Transverse colon (tissue), 4 donors: Measurements from ENCODE around the gene ZNF496. TPM values are rescaled to one million over a fixed set of nuclear protein-coding genes. Genes with fewer than 3 reads are reported as not detected.
"Not testable (repeated sequence)": the region's sequence is repeated elsewhere in the genome, so short reads cannot be mapped to it uniquely, and the experiment has no call there.

Experiments
- DNase-seq: peaks from one replicate; pipeline ENCODE4 v3.0.0-alpha.2; 2019
- H3K27ac ChIP-seq, 4 donors: fragments of 200-600 bp; sonication (generic); 2 replicates each; pipeline ENCODE4 v1.5.1; 2016 to 2018; ENCODE audit warnings: inconsistent platforms in 4 of 4
- H3K27me3 ChIP-seq: fragments of 200-600 bp; sonication (generic); 2 replicates; pipeline ENCODE4 v1.5.1; 2017; ENCODE audit warnings: inconsistent platforms
- H3K36me3 ChIP-seq, 4 donors: fragments of 200-600 bp; sonication (generic); 2 replicates each; pipeline ENCODE4 v1.5.1; 2017 to 2019; ENCODE audit warnings: inconsistent platforms in 4 of 4
- H3K4me1 ChIP-seq, 4 donors: fragments of 200-600 bp; sonication (generic); 2 replicates each; pipeline ENCODE4 v1.5.1; 2017 to 2020; ENCODE audit warnings: inconsistent platforms in 4 of 4
- H3K4me3 ChIP-seq, 4 donors: fragments of 200-600 bp; sonication (generic); 1 replicate in 1 of 4; 2 replicates in 3 of 4; pipeline versions ENCODE4 v1.5.1 to v1.6.1; 2017 to 2019; ENCODE audit warnings: inconsistent platforms in 4 of 4
- H3K9me3 ChIP-seq, 2 donors: fragments of 200-600 bp; sonication (generic); 2 replicates each; pipeline ENCODE4 v1.5.1; 2017 to 2019; ENCODE audit warnings: inconsistent platforms in 2 of 2
- CTCF ChIP-seq, 5 experiments: fragments of 200-600 bp in 3 of 5; fragments of 450-650 bp in 2 of 5; sonication (generic) in 3 of 5; IDR thresholded peaks; 1 replicate in 2 of 5; 2 replicates in 3 of 5; pipeline ENCODE4 v1.5.1; 2016 to 2017; ENCODE audit warnings: antibody characterized with exemption in 5 of 5, inconsistent platforms in 3 of 5, mild to moderate bottlenecking in 2 of 5, moderate library complexity in 1 of 5
- EP300 ChIP-seq: sonication (generic); formaldehyde crosslinking; IDR thresholded peaks from one replicate; pipeline ENCODE4 v1.6.1; 2017; ENCODE audit warnings: antibody characterized with exemption, low read depth
- POLR2A ChIP-seq: fragments of 450-650 bp; IDR thresholded peaks from one replicate; pipeline ENCODE4 v1.6.1; 2016; ENCODE audit warnings: antibody characterized with exemption, mild to moderate bottlenecking, moderate library complexity
- POLR2AphosphoS5 ChIP-seq, 3 donors: sonication (generic); formaldehyde crosslinking; IDR thresholded peaks; one replicate each; pipeline ENCODE4 v1.6.1; 2016; ENCODE audit warnings: antibody characterized with exemption in 3 of 3
- WGBS, 2 donors: methylation state at CpG; one replicate each; pipeline ENCODE4 v1.1.5; 2018; ENCODE audit warnings: low coverage in 1 of 2; 5-methylcytosine and 5-hydroxymethylcytosine counted together
- in situ Hi-C, 4 donors: fragments of 200-750 bp; cut with MboI; loops; one replicate each; pipeline versions ENCODE4 v1.15.0 to v1.15.1; 2017; ENCODE audit warnings: low sequenced_read_pairs in 3 of 4, low pct_ligation_motif_present in 1 of 4, low pct_unique_long_range_greater_than_20kb in 1 of 4
- intact Hi-C: fragments of 100-400 bp; cut with DNase I; formaldehyde crosslinking; loops from one replicate; pipeline ENCODE4 v1.15.1; 2023; ENCODE audit warnings: low total_unique reads
- total RNA-seq, 4 donors: library from RNA; depleted of rRNA; stranded (reverse); fragments of >200 nt; gene quantifications; one replicate each; pipeline ENCODE4 v1.1.0, GENCODE V29; 2016

ZNF496 gene
- 10 to 100 TPM; 12.4 to 35.8 (median 28.7) TPM for total RNA-seq

GRCh38 chr1:247331525-247332214 lies at the start of gene ZNF496:
TSS of gene ZNF496 (minus strand) at chr1:247331867. CDS start at chr1:247329578, 2,289 bp downstream.
- peaks cover 8 to 25% (median 19%) of the 10 kb centered on the region in 4 donors for H3K4me1 ChIP-seq
- DNase-seq = peak; percentile 80
- no peaks in the 10 kb centered on the region for H3K9me3 ChIP-seq
- intact Hi-C loops (loop anchor here (2.0 kb wide), 1 partner anchor 253 kb away; the partner anchor contains the start of gene ZNF670), in situ Hi-C loops (no loop called here)
- 3% methylated on average over 8 of the region's 93 CpGs; no CpG with 5 or more reads in 1 of the 2 donors for whole genome bisulfite sequencing, 2 donors
- no peaks in the 10 kb centered on the region for H3K36me3 ChIP-seq
- H3K27ac ChIP-seq = peak within 1 kb of the TSS; percentile 93 to 98 (median 96)
- peak in 1 of 3 donors; percentile 34 for TF ChIP-seq POLR2AphosphoS5 (IDR thresholded peaks at IDR 0.05)
- peak; percentile 52 for TF ChIP-seq POLR2A
- no peak for TF ChIP-seq CTCF (IDR thresholded peaks at IDR 0.05)
- H3K27me3 ChIP-seq = no peaks in the 10 kb centered on the region
- H3K4me3 ChIP-seq = peak within 1 kb of the TSS; percentile 88 to 99 (median 96)

GRCh38 chr1:247378334-247379073 lies 46.8 kb upstream of the ZNF496 start:
- Histone ChIP-seq H3K36me3 (no peaks in the 10 kb centered on the region), H3K9me3 (no peaks in the 10 kb centered on the region), H3K4me3 (no peak overlapping the region), H3K4me1 (no peaks in the 10 kb centered on the region), H3K27me3 (no peaks in the 10 kb centered on the region), H3K27ac (no peak overlapping the region)
- 85 to 87% methylated on average over 7 to 20 of the region's 20 CpGs for WGBS, 2 donors
- intact Hi-C loops = no loop called here
- no peak for DNase-seq
- in situ Hi-C loops = loop anchor here in 1 of 4 donors (25.0 kb wide), 1 partner anchor 109 kb away; no protein-coding TSS in a partner anchor
- TF ChIP-seq EP300 (no peak), CTCF (IDR thresholded peaks at IDR 0.05) (no peak), POLR2AphosphoS5 (IDR thresholded peaks at IDR 0.05) (no peak), POLR2A (no peak)

GRCh38 chr1:247377656-247378055 lies 46.0 kb upstream of the ZNF496 start:
- DNase-seq, H3K36me3 ChIP-seq, H3K9me3 ChIP-seq, H3K27ac ChIP-seq, H3K4me1 ChIP-seq, H3K4me3 ChIP-seq, H3K27me3 ChIP-seq, intact Hi-C loops: not testable (repeated sequence)
- WGBS, 2 donors = 75 to 79% methylated on average over 6 to 7 of the region's 7 CpGs
- in situ Hi-C loops = loop anchor here in 1 of 4 donors (25.0 kb wide), 1 partner anchor 110 kb away; no protein-coding TSS in a partner anchor

GRCh38 chr1:247376659-247377058 lies 45.0 kb upstream of the ZNF496 start:
- Histone ChIP-seq H3K27ac (no peak overlapping the region), H3K36me3 (no peaks in the 10 kb centered on the region), H3K4me3 (no peak overlapping the region), H3K27me3 (no peaks in the 10 kb centered on the region), H3K9me3 (no peaks in the 10 kb centered on the region), H3K4me1 (peaks cover 0 to 3% (median 0%) of the 10 kb centered on the region in 4 donors)
- no peak for TF ChIP-seq POLR2A
- no peak for TF ChIP-seq CTCF (IDR thresholded peaks at IDR 0.05)
- TF ChIP-seq EP300 = no peak
- no peak for TF ChIP-seq POLR2AphosphoS5 (IDR thresholded peaks at IDR 0.05)
- DNase-seq = no peak
- in situ Hi-C loops = loop anchor here in 1 of 4 donors (25.0 kb wide), 1 partner anchor 111 kb away; no protein-coding TSS in a partner anchor
- intact Hi-C loops = no loop called here
- WGBS, 2 donors = 60 to 77% methylated on average over 4 to 7 of the region's 7 CpGs
